H1 (cell line): Measurements from ENCODE around the gene EIF4A3. TPM values are rescaled to one million over a fixed set of nuclear protein-coding genes. Genes with fewer than 3 reads are reported as not detected.

Source experiments
- BACH1 ChIP-seq: IDR thresholded peaks from 2 replicates; pipeline ENCODE4 v1.6.1; 2012; ENCODE audit warnings: low read length, improper control_type of control experiment
- CBX5 ChIP-seq: fragments of 300-800, 300-1000 bp; sonication (generic); IDR thresholded peaks from 2 replicates; pipeline ENCODE4 v1.7.1; 2016; ENCODE audit warnings: antibody characterized with exemption, low read length, low read depth
- HDAC2 ChIP-seq, 2 experiments: fragments of 300-600 bp in 1 of 2; sonication (generic) in 1 of 2; IDR thresholded peaks; 2 replicates each; pipeline ENCODE4 v1.6.1; 2011 to 2012; ENCODE audit warnings: low read depth in 2 of 2, low read length in 2 of 2, mild to moderate bottlenecking in 2 of 2, moderate library complexity in 2 of 2, borderline replicate concordance in 1 of 2, inconsistent platforms in 1 of 2
- TAF1 ChIP-seq: IDR thresholded peaks from 2 replicates; pipeline ENCODE4 v1.6.1; 2011; ENCODE audit warnings: mild to moderate bottlenecking, low read depth, low read length
- polyA plus RNA-seq, 7 experiments: library from polyadenylated mRNA; depleted of rRNA in 3 of 7; stranded (reverse) in 5 of 7; unstranded in 2 of 7; fragments of >200 nt in 5 of 7; fragments of 200-250 nt in 2 of 7; gene quantifications; 1 replicate in 5 of 7; 2 replicates in 1 of 7; 4 replicates in 1 of 7; pipeline versions ENCODE4 v1.2.1 to v1.2.3, GENCODE V29; 2011 to 2013; ENCODE audit warnings: missing spikeins in 2 of 7, mixed read lengths in 2 of 7
- total RNA-seq: library from RNA; stranded (reverse); fragmentation: NEBNext Ultra II Directional; extraction: Animal tissue kit (Norgen Biotek cat#: 25700); gene quantifications from 2 replicates; pipeline ENCODE4 v1.2.1, GENCODE V29; 2021
- TF ChIP-seq, protein P1 (sequence below): fragments of 300-600 bp; sonication (generic); IDR thresholded peaks from 2 replicates; pipeline ENCODE4 v1.7.1; 2012; ENCODE audit warnings: low read length, moderate library complexity, mild to moderate bottlenecking, inconsistent platforms; ENCODE audit not compliant: insufficient replicate concordance
- TF ChIP-seq, protein P2 (sequence below), 3 experiments: IDR thresholded peaks; 1 replicate in 2 of 3; 2 replicates in 1 of 3; pipeline versions ENCODE4 v1.5.1 to v1.6.1; 2011; ENCODE audit warnings: low read length in 3 of 3, mild to moderate bottlenecking in 3 of 3, inconsistent platforms in 2 of 3, low read depth in 1 of 3, moderate library complexity in 1 of 3; ENCODE audit not compliant: insufficient read depth in 1 of 3; ENCODE audit errors: control extremely low read depth in 1 of 3

EIF4A3 gene
- total and polyA plus RNA-seq, 2 of the 8 experiments (the other 6 are each of a cell fraction or from before 2014, with no cell fraction given): 142 to 146 TPM

- TF ChIP-seq, protein P1, sequence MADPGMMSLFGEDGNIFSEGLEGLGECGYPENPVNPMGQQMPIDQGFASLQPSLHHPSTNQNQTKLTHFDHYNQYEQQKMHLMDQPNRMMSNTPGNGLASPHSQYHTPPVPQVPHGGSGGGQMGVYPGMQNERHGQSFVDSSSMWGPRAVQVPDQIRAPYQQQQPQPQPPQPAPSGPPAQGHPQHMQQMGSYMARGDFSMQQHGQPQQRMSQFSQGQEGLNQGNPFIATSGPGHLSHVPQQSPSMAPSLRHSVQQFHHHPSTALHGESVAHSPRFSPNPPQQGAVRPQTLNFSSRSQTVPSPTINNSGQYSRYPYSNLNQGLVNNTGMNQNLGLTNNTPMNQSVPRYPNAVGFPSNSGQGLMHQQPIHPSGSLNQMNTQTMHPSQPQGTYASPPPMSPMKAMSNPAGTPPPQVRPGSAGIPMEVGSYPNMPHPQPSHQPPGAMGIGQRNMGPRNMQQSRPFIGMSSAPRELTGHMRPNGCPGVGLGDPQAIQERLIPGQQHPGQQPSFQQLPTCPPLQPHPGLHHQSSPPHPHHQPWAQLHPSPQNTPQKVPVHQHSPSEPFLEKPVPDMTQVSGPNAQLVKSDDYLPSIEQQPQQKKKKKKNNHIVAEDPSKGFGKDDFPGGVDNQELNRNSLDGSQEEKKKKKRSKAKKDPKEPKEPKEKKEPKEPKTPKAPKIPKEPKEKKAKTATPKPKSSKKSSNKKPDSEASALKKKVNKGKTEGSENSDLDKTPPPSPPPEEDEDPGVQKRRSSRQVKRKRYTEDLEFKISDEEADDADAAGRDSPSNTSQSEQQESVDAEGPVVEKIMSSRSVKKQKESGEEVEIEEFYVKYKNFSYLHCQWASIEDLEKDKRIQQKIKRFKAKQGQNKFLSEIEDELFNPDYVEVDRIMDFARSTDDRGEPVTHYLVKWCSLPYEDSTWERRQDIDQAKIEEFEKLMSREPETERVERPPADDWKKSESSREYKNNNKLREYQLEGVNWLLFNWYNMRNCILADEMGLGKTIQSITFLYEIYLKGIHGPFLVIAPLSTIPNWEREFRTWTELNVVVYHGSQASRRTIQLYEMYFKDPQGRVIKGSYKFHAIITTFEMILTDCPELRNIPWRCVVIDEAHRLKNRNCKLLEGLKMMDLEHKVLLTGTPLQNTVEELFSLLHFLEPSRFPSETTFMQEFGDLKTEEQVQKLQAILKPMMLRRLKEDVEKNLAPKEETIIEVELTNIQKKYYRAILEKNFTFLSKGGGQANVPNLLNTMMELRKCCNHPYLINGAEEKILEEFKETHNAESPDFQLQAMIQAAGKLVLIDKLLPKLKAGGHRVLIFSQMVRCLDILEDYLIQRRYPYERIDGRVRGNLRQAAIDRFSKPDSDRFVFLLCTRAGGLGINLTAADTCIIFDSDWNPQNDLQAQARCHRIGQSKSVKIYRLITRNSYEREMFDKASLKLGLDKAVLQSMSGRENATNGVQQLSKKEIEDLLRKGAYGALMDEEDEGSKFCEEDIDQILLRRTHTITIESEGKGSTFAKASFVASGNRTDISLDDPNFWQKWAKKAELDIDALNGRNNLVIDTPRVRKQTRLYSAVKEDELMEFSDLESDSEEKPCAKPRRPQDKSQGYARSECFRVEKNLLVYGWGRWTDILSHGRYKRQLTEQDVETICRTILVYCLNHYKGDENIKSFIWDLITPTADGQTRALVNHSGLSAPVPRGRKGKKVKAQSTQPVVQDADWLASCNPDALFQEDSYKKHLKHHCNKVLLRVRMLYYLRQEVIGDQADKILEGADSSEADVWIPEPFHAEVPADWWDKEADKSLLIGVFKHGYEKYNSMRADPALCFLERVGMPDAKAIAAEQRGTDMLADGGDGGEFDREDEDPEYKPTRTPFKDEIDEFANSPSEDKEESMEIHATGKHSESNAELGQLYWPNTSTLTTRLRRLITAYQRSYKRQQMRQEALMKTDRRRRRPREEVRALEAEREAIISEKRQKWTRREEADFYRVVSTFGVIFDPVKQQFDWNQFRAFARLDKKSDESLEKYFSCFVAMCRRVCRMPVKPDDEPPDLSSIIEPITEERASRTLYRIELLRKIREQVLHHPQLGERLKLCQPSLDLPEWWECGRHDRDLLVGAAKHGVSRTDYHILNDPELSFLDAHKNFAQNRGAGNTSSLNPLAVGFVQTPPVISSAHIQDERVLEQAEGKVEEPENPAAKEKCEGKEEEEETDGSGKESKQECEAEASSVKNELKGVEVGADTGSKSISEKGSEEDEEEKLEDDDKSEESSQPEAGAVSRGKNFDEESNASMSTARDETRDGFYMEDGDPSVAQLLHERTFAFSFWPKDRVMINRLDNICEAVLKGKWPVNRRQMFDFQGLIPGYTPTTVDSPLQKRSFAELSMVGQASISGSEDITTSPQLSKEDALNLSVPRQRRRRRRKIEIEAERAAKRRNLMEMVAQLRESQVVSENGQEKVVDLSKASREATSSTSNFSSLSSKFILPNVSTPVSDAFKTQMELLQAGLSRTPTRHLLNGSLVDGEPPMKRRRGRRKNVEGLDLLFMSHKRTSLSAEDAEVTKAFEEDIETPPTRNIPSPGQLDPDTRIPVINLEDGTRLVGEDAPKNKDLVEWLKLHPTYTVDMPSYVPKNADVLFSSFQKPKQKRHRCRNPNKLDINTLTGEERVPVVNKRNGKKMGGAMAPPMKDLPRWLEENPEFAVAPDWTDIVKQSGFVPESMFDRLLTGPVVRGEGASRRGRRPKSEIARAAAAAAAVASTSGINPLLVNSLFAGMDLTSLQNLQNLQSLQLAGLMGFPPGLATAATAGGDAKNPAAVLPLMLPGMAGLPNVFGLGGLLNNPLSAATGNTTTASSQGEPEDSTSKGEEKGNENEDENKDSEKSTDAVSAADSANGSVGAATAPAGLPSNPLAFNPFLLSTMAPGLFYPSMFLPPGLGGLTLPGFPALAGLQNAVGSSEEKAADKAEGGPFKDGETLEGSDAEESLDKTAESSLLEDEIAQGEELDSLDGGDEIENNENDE: no peak
- no peak for TF ChIP-seq TAF1
- TF ChIP-seq, protein P2, sequence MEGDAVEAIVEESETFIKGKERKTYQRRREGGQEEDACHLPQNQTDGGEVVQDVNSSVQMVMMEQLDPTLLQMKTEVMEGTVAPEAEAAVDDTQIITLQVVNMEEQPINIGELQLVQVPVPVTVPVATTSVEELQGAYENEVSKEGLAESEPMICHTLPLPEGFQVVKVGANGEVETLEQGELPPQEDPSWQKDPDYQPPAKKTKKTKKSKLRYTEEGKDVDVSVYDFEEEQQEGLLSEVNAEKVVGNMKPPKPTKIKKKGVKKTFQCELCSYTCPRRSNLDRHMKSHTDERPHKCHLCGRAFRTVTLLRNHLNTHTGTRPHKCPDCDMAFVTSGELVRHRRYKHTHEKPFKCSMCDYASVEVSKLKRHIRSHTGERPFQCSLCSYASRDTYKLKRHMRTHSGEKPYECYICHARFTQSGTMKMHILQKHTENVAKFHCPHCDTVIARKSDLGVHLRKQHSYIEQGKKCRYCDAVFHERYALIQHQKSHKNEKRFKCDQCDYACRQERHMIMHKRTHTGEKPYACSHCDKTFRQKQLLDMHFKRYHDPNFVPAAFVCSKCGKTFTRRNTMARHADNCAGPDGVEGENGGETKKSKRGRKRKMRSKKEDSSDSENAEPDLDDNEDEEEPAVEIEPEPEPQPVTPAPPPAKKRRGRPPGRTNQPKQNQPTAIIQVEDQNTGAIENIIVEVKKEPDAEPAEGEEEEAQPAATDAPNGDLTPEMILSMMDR (IDR thresholded peaks at IDR 0.05; ENCODE audit: control extremely low read depth in 1 of 3, insufficient read depth in 1 of 3, low read depth in 1 of 3, low read length in 3 of 3): no peak
- TF ChIP-seq CBX5: no peak
- TF ChIP-seq HDAC2 (IDR thresholded peaks at IDR 0.05; ENCODE audit: borderline replicate concordance in 1 of 2, low read depth in 2 of 2, low read length in 2 of 2): no peak
- no peak for TF ChIP-seq BACH1
These were observed 11.9 kb upstream of the EIF4A3 start (continued) for GRCh38 chr17:80158846-80159245.
